ENCODE results near the gene FUT8. TPM values are rescaled to one million over a fixed set of nuclear protein-coding genes. Genes with fewer than 3 reads are reported as not detected.
"Not testable (repeated sequence)": the region's sequence is repeated elsewhere in the genome, so short reads cannot be mapped to it uniquely, and the experiment has no call there.

Gene FUT8
- total RNA-seq, 4 donors from 2014 or later, result 6.5 to 11.3 (median 9.3) TPM

- Histone ChIP-seq H3K4me1 (no peaks in the 10 kb centered on the region), H3K36me3 (no peaks in the 10 kb centered on the region)
Measured at GRCh38 chr14:65689070-65689469, 276.5 kb downstream of the FUT8 start.

GRCh38 chr14:65692566-65692965 lies 280.0 kb downstream of the FUT8 start:
- ATAC-seq; in situ Hi-C loops (cut with MboI; ENCODE audit: low sequenced_read_pairs in 4 of 4); DNase-seq; H3K9me3 ChIP-seq; H3K27me3 ChIP-seq; H3K4me1 ChIP-seq; intact Hi-C loops (cut with DNase I; ENCODE audit: low total_unique reads); H3K27ac ChIP-seq; H3K4me3 ChIP-seq; H3K36me3 ChIP-seq: not testable (repeated sequence)

More at GRCh38 chr14:65689070-65689469, 276.5 kb downstream of the FUT8 start:
- intact Hi-C loops (cut with DNase I; ENCODE audit: low total_unique reads), result no loop called here
- no peak for ATAC-seq
- in situ Hi-C loops (cut with MboI; ENCODE audit: low sequenced_read_pairs in 4 of 4), result no loop called here
- no peak for TF ChIP-seq POLR2A (IDR thresholded peaks at IDR 0.05)
- TF ChIP-seq CTCF (IDR thresholded peaks at IDR 0.05 in 4 of 5, conservative IDR thresholded peaks at IDR 0.05 in 1 of 5), result no peak
- Histone ChIP-seq H3K27ac (no peak overlapping the region), H3K4me3 (no peak overlapping the region), H3K27me3 (no peaks in the 10 kb centered on the region), H3K9me3 (no peaks in the 10 kb centered on the region)
- DNase-seq, result no peak

- TF ChIP-seq POLR2A (IDR thresholded peaks at IDR 0.05), result no peak
- TF ChIP-seq CTCF (IDR thresholded peaks at IDR 0.05 in 4 of 5, conservative IDR thresholded peaks at IDR 0.05 in 1 of 5), result no peak
- no peaks in the 10 kb centered on the region for H3K27me3 ChIP-seq
- no peak overlapping the region for H3K4me3 ChIP-seq
- ATAC-seq (no peak), DNase-seq (no peak)
- intact Hi-C loops (cut with DNase I; ENCODE audit: low total_unique reads), result no loop called here
- H3K27ac ChIP-seq, result no peak overlapping the region
- in situ Hi-C loops (cut with MboI; ENCODE audit: low sequenced_read_pairs in 4 of 4), result no loop called here
- no peaks in the 10 kb centered on the region for H3K4me1 ChIP-seq
- no peaks in the 10 kb centered on the region for H3K36me3 ChIP-seq
- no peaks in the 10 kb centered on the region for H3K9me3 ChIP-seq
Measured at GRCh38 chr14:65696801-65697200, 284.3 kb downstream of the FUT8 start.

- Histone ChIP-seq H3K27ac (no peak overlapping the region), H3K9me3 (no peaks in the 10 kb centered on the region), H3K27me3 (no peaks in the 10 kb centered on the region), H3K36me3 (no peaks in the 10 kb centered on the region), H3K4me1 (no peaks in the 10 kb centered on the region), H3K4me3 (no peak overlapping the region)
- ATAC-seq, result no peak
- in situ Hi-C loops (cut with MboI; ENCODE audit: low sequenced_read_pairs in 4 of 4), result no loop called here
- DNase-seq, result no peak
- no peak for TF ChIP-seq POLR2A (IDR thresholded peaks at IDR 0.05)
- no peak for TF ChIP-seq CTCF (IDR thresholded peaks at IDR 0.05 in 4 of 5, conservative IDR thresholded peaks at IDR 0.05 in 1 of 5)
- intact Hi-C loops (cut with DNase I; ENCODE audit: low total_unique reads), result no loop called here
Measured at GRCh38 chr14:65703521-65703920, 291.0 kb downstream of the FUT8 start.

- no peak overlapping the region for H3K4me3 ChIP-seq
- ATAC-seq (no peak), DNase-seq (no peak)
- H3K27ac ChIP-seq, result no peak overlapping the region
- H3K4me1 ChIP-seq, result no peaks in the 10 kb centered on the region
- no peaks in the 10 kb centered on the region for H3K27me3 ChIP-seq
- TF ChIP-seq POLR2A (IDR thresholded peaks at IDR 0.05) (no peak), CTCF (IDR thresholded peaks at IDR 0.05 in 4 of 5, conservative IDR thresholded peaks at IDR 0.05 in 1 of 5) (no peak)
- in situ Hi-C loops (cut with MboI; ENCODE audit: low sequenced_read_pairs in 4 of 4) (no loop called here), intact Hi-C loops (cut with DNase I; ENCODE audit: low total_unique reads) (no loop called here)
- H3K9me3 ChIP-seq, result no peaks in the 10 kb centered on the region
- H3K36me3 ChIP-seq, result no peaks in the 10 kb centered on the region
Measured at GRCh38 chr14:65703996-65704395, 291.5 kb downstream of the FUT8 start.

Data from gastrocnemius medialis (tissue), 4 donors.